ENCODE measurements around the gene KRTAP10-6.

- no peak for TF ChIP-seq POLR2A (IDR thresholded peaks at IDR 0.05)
- no peak for TF ChIP-seq CTCF (IDR thresholded peaks at IDR 0.05)
- TF ChIP-seq POLR2AphosphoS5 (IDR thresholded peaks at IDR 0.05), result no peak
These were observed 36.5 kb upstream of the KRTAP10-6 start for GRCh38 chr21:44628707-44629391.
